AML-193 (cell line): Measurements from ENCODE around the gene LGALSL.

Experiments used
- DNase-seq, 2 experiments: peaks; one replicate each; lab custom pipeline; 2025; lab: John Stamatoyannopoulos, UW

The LGALSL gene

GRCh38 chr2:64471600-64471999 is 17.6 kb downstream of the LGALSL start:
- DNase-seq, result no peak

GRCh38 chr2:64472881-64473280 is 18.9 kb downstream of the LGALSL start:
- no peak for DNase-seq

- peak; percentile 58 to 81 for DNase-seq
Observed at GRCh38 chr2:64474121-64474571, 20.2 kb downstream of the LGALSL start.

GRCh38 chr2:64474636-64475035 is 20.7 kb downstream of the LGALSL start:
- no peak for DNase-seq

- DNase-seq, result no peak
Observed at GRCh38 chr2:64477037-64477436, 23.1 kb downstream of the LGALSL start.

GRCh38 chr2:64477979-64478378 is 24.0 kb downstream of the LGALSL start:
- DNase-seq, result no peak

GRCh38 chr2:64478502-64479230 is 24.7 kb downstream of the LGALSL start:
- DNase-seq, result no peak

- no peak for DNase-seq
Observed at GRCh38 chr2:64479259-64480117, 25.5 kb downstream of the LGALSL start.

GRCh38 chr2:64481665-64482064 is 27.7 kb downstream of the LGALSL start:
- no peak for DNase-seq

- DNase-seq, result no peak
Observed at GRCh38 chr2:64482243-64482642, 28.3 kb downstream of the LGALSL start.

- DNase-seq, result no peak
Observed at GRCh38 chr2:64482765-64483504, 29.0 kb downstream of the LGALSL start.

GRCh38 chr2:64485331-64485730 is 31.4 kb downstream of the LGALSL start:
- no peak for DNase-seq

GRCh38 chr2:64485961-64486360 is 32.0 kb downstream of the LGALSL start:
- no peak for DNase-seq

- DNase-seq, result no peak
Observed at GRCh38 chr2:64487256-64488049, 33.5 kb downstream of the LGALSL start.

- DNase-seq, result peak; percentile 28 to 56
Observed at GRCh38 chr2:64488050-64488974, 34.4 kb downstream of the LGALSL start.

GRCh38 chr2:64489081-64489751 is 35.3 kb downstream of the LGALSL start:
- no peak for DNase-seq

GRCh38 chr2:64491426-64491825 is 37.5 kb downstream of the LGALSL start:
- no peak for DNase-seq

GRCh38 chr2:64492272-64492671 is 38.3 kb downstream of the LGALSL start:
- no peak for DNase-seq

- no peak for DNase-seq
Observed at GRCh38 chr2:64492821-64493220, 38.9 kb downstream of the LGALSL start.

- DNase-seq, result no peak
Observed at GRCh38 chr2:64493788-64494187, 39.8 kb downstream of the LGALSL start.
